ENCODE data around the gene MAP3K20. TPM values are rescaled to one million over a fixed set of nuclear protein-coding genes. Genes with fewer than 3 reads are reported as not detected.
"Not testable (repeated sequence)": the region's sequence is repeated elsewhere in the genome, so short reads cannot be mapped to it uniquely, and the experiment has no call there.

The MAP3K20 gene
- total RNA-seq, 2 experiments from 2014 or later, result 8.0 to 10.2 TPM

DNA sequence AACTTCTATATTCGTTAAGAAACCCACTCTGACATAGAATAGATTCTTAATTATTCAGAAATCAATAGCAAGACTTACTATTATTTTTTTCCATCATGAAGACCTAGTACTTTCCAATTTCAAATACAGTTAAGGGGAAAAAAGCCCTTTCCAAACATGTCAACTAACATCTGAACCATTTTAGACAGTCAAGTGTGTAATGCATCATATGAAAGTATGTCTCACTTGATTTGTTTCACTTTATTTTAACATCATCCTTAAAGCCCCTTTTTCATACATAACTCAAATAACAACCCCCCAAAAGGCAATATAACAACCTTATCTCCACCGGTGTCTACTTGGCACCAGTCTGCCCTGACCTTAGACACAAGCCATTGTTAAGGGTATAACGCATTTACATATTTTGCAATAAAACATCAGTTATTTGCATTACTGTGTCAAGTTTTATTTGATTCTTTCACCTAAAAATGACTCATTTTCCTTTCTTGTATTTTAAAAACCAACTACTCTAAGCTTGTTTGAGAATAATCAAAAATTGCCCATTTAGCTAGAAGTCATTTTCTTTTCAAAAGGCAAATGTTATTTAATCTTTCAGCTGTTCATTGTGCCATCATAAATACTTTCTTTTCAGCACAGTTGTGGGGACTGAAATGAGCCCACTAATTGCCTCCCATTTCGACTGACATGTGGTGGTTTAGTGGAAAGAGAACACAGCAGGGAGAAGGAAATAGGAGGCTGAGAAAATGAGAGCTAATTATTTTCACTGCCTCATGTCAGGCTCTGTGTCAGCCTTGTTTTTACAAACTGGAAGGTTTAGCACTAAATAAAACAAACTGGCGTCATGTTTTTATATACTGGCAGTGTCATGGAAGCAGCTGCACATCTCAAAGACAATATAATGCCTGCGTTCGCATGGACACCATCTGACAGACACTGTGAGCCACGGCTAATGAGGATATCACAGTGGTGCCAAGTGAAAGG is 174.3 kb downstream of the MAP3K20 start:
- ATAC-seq (no peak), DNase-seq (no peak)
- Mint-ChIP-seq H3K9me3 (no peaks in the 10 kb centered on the region), H3K4me1 (ENCODE audit: low read depth) (no peaks in the 10 kb centered on the region), H3K4me3 (no peak overlapping the region), H3K27me3 (peaks cover 7% of the 10 kb centered on the region), H3K27ac (no peak overlapping the region), H3K36me3 (ENCODE audit: low read depth) (no peaks in the 10 kb centered on the region)
- ChIA-PET CTCF (interaction anchor here (1.8 kb wide), 1 partner anchor 152 kb away, joined by 4 read pairs; no protein-coding TSS in a partner anchor), POLR2A (no interaction called here)
- TF ChIP-seq, protein P1, sequence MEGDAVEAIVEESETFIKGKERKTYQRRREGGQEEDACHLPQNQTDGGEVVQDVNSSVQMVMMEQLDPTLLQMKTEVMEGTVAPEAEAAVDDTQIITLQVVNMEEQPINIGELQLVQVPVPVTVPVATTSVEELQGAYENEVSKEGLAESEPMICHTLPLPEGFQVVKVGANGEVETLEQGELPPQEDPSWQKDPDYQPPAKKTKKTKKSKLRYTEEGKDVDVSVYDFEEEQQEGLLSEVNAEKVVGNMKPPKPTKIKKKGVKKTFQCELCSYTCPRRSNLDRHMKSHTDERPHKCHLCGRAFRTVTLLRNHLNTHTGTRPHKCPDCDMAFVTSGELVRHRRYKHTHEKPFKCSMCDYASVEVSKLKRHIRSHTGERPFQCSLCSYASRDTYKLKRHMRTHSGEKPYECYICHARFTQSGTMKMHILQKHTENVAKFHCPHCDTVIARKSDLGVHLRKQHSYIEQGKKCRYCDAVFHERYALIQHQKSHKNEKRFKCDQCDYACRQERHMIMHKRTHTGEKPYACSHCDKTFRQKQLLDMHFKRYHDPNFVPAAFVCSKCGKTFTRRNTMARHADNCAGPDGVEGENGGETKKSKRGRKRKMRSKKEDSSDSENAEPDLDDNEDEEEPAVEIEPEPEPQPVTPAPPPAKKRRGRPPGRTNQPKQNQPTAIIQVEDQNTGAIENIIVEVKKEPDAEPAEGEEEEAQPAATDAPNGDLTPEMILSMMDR (IDR thresholded peaks at IDR 0.05), result no peak
- intact Hi-C loops (cut with micrococcal nuclease), result no loop called here

GRCh38 chr2:173251225-173251624 is 175.6 kb downstream of the MAP3K20 start:
- ATAC-seq (no peak), DNase-seq (no peak)
- Mint-ChIP-seq H3K4me3 (no peak overlapping the region), H3K27me3 (peaks cover 7% of the 10 kb centered on the region), H3K9me3 (no peaks in the 10 kb centered on the region), H3K4me1 (ENCODE audit: low read depth) (no peaks in the 10 kb centered on the region), H3K36me3 (ENCODE audit: low read depth) (no peaks in the 10 kb centered on the region), H3K27ac (no peak overlapping the region)
- intact Hi-C loops (cut with micrococcal nuclease), result no loop called here
- TF ChIP-seq, protein P1 (IDR thresholded peaks at IDR 0.05), result no peak
- POLR2A ChIA-PET, result no interaction called here
- CTCF ChIA-PET, result no interaction called here

DNA sequence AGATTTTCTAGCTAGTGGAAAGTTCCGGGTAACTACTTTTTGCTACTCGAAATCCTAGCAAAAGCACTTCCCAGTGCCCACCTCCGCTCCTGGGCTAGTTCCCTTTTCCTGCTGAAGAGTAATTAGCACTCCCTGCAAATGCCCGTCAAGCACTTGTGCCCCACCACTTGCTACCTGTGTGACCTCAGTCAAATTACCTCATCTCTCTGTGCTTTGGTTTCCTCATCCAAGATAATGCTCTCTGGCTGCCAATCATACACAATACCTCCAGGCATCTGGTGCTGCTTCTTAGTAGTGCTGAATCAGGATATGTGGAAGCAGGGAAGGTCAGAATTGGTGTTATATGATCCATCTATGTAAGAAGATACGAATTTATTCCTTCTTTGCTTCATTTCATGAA is 176.9 kb downstream of the MAP3K20 start:
- Mint-ChIP-seq H3K9me3 (no peaks in the 10 kb centered on the region), H3K36me3 (ENCODE audit: low read depth) (no peaks in the 10 kb centered on the region), H3K4me3 (no peak overlapping the region), H3K27me3 (peaks cover 8% of the 10 kb centered on the region), H3K27ac (no peak overlapping the region), H3K4me1 (ENCODE audit: low read depth) (no peaks in the 10 kb centered on the region)
- DNase-seq (no peak), ATAC-seq (no peak)
- ChIA-PET POLR2A (no interaction called here), CTCF (interaction anchor here (1.0 kb wide), 1 partner anchor 225 kb away, joined by 3 read pairs; no protein-coding TSS in a partner anchor)
- TF ChIP-seq, protein P1 (IDR thresholded peaks at IDR 0.05), result no peak
- intact Hi-C loops (cut with micrococcal nuclease), result no loop called here

DNA sequence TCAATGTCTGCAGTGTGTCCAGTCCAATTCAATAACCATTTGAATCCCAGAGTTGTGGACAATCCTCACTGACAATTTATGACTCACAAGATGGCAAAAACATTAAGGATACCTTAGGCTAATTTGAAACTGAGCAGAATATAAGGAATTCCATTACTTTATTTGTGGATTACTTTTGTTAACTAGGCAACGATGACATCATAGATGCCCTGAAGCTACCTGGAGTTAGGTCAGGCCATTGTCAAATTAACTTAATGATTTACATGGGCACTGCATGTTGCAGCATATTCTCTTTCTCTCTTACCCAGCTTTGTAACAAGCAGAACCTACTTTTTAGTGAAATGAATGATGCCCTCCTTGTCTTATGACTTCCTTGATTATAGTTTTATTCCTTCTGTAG is 179.0 kb downstream of the MAP3K20 start:
- POLR2A ChIA-PET, result interaction anchor here (1.2 kb wide), 1 partner anchor 11 kb away, joined by 4 read pairs; no protein-coding TSS in a partner anchor
- H3K36me3 Mint-ChIP-seq (ENCODE audit: low read depth), result no peaks in the 10 kb centered on the region
- DNase-seq (no peak), ATAC-seq (no peak)
- TF ChIP-seq, protein P1 (IDR thresholded peaks at IDR 0.05), result no peak
- no peak overlapping the region for H3K27ac Mint-ChIP-seq
- H3K4me1 Mint-ChIP-seq (ENCODE audit: low read depth), result no peaks in the 10 kb centered on the region
- intact Hi-C loops (cut with micrococcal nuclease), result no loop called here
- CTCF ChIA-PET, result interaction anchor here (1.4 kb wide), 1 partner anchor 44 kb away, joined by 4 read pairs; no protein-coding TSS in a partner anchor
- H3K27me3 Mint-ChIP-seq, result peaks cover 10% of the 10 kb centered on the region
- H3K4me3 Mint-ChIP-seq, result no peak overlapping the region
- no peaks in the 10 kb centered on the region for H3K9me3 Mint-ChIP-seq

GRCh38 chr2:173258701-173259100 is 183.1 kb downstream of the MAP3K20 start:
- no peaks in the 10 kb centered on the region for H3K36me3 Mint-ChIP-seq (ENCODE audit: low read depth)
- H3K27me3 Mint-ChIP-seq, result peaks cover 3% of the 10 kb centered on the region
- TF ChIP-seq, protein P1 (IDR thresholded peaks at IDR 0.05), result no peak
- peaks cover 2% of the 10 kb centered on the region for H3K4me1 Mint-ChIP-seq (ENCODE audit: low read depth)
- ChIA-PET POLR2A (no interaction called here), CTCF (no interaction called here)
- no peak for DNase-seq
- H3K4me3 Mint-ChIP-seq, result no peak overlapping the region
- no peak overlapping the region for H3K27ac Mint-ChIP-seq
- no peaks in the 10 kb centered on the region for H3K9me3 Mint-ChIP-seq
- intact Hi-C loops (cut with micrococcal nuclease), result no loop called here
- no peak for ATAC-seq

- H3K4me1 Mint-ChIP-seq (ENCODE audit: low read depth), result peaks cover 15% of the 10 kb centered on the region
- intact Hi-C loops (cut with micrococcal nuclease); DNase-seq; H3K4me3 Mint-ChIP-seq; H3K9me3 Mint-ChIP-seq; POLR2A ChIA-PET; H3K36me3 Mint-ChIP-seq (ENCODE audit: low read depth); ATAC-seq; H3K27me3 Mint-ChIP-seq; CTCF ChIA-PET; H3K27ac Mint-ChIP-seq: not testable (repeated sequence)
Observed at GRCh38 chr2:173262356-173262755, 186.7 kb downstream of the MAP3K20 start.

Measured in activated CD8-positive, alpha-beta T cell treated with anti-CD3 and anti-CD28 coated beads for 36 hours (primary cell).